Measurements from ENCODE around the gene USP22.

Gene USP22

DNA sequence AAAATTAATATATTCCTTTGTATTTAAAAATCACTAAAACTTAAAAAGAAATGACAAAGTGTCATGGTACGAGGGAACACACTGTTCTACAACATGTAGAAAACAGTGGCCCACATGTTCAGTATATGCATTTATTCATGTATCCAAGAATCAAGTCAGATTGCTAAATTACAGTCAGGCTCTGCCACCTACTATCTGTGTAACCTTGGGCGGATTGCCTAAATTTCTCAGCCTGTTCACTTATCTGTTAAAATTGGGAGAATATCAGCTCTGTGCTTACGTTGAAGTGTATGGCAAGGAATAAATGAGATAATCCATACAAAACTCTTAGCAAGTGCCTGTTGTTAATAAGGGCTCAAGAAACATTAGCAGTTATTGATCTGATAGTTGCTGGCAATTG, 3.4 kb upstream of the USP22 start:
- no peak for DNase-seq

DNA sequence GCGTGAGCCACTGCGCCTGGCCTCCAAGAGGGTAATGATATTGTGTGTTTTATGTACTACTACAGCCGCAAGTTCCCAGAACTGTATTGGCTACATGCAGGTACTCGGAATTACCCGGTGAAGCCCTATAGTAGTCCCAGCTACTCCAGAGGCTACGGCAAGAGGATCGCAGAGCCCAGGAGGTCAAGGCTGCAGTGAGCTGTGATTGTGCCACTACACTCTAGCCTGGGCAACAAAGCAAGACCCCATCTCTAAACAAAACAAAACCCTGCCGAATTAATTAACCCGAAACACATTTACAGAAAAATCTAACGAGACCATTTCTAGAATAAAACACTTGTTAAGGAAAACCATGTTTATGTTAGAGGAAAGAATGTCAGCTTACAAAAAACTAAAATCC, 2.2 kb upstream of the USP22 start:
- no peak for DNase-seq

DNA sequence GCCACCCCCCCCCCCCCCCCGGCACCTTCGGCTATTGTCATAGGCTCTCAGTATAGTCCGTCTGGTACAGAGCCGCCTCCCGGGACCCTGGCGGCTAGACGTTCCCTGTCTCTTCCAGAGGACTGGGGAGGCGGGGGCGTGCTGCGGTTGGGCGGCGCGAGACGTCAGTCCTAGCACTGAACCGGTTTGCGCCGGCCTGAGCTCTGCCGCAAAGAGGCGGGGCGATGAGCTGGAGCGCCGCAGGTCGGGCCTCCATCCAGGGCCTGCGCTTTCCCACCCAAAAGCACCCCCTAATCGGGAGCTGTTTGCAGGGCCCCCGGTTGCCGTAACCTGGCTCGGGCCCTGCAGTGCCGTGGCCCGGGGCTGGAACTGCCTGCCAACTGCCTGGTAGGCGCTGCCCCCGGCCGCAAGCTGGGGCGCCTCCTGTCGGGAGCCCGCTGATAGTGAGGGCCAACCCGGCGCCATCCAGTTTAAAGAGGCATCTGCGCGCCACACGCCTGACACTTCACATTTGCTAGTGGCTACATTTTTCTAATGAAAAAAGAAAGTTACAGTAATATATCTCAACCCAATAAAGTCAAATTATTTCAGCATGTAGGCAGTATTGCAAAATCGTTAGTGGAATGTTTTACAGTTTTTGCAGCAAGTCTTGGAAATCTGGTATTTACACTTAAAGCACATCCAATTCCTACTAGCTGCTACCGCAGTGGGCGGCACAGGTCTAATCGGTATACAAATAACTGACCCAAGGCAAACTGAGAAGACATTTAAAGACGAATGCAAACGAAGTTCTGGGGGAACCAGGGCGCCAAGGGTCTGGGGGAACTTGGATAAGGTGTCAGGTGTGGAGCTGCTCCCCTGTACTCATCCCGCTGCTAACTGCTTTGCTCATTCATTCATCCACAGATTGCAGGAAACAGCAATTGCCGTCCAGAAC, 753 bp upstream of the USP22 start:
- peak; percentile 100 for DNase-seq

DNA sequence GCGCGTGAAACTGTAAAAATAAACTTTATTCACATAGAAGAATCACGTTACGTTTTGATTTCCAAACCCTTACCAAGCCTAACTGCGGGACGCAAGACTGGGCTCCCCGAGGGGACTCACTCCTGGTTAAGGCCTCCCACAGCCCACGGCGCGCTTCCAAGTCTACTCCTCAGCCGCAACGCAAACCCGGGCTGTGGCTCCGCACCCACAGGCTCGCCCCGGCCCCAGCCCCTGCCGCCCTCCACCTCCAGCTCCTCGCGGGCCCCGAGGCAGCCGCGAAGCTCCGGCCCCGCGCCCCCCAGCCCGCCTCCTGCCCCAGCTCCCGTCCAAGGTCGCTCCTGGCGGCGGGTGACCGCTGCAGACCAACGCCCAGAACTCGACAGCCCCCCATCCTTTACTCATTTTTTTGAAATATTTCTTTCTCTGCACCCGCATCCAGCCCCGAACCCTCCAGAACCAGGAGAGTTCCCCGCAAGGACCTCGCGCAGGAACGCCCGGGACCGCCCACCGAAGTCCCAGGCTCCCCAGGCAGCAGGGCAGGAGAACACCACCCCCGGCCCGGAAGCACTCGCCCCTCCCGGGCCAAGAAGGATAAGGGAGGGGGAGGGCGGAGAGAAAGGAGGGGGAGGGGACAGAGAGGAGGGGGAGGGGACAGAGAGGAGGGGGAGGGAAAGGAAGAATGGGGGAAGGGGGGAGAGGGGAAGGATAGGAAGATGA, 912 bp downstream of the USP22 start:
- DNase-seq, result peak; percentile 94

DNA sequence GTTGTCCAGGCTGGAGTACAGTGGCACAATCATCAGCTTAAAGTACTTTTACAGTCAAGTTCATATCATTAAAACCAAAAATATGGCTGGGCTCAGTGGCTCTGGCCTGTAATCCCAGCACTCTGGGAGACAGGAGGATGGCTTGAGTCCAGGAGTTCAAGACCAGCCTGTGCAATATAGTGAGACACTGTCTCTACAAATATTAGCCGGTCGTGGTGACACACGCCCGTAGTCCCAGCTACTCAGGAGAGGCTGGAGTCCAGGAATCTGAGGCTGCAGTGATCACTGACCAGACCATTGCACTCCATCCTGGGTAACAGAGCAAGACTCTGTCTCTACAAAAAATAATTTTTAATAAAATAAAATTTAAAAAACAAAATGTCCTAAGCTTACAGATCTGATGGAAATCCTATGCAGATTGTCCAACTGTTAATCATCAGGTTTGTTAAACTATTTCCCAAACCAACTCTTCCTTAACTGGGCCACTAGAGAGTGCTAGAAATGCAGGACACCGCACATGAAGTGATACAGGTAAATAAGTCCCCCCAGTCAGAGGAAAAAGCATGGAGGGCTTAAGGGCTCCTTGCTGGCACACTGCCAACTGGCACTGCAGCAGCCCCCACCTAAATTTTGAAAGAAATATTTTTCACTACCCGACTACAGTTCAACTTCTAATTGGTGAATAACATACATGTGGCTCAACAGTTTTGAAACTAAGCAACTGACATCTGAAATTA, 2.8 kb downstream of the USP22 start:
- DNase-seq, result peak; percentile 92

DNA sequence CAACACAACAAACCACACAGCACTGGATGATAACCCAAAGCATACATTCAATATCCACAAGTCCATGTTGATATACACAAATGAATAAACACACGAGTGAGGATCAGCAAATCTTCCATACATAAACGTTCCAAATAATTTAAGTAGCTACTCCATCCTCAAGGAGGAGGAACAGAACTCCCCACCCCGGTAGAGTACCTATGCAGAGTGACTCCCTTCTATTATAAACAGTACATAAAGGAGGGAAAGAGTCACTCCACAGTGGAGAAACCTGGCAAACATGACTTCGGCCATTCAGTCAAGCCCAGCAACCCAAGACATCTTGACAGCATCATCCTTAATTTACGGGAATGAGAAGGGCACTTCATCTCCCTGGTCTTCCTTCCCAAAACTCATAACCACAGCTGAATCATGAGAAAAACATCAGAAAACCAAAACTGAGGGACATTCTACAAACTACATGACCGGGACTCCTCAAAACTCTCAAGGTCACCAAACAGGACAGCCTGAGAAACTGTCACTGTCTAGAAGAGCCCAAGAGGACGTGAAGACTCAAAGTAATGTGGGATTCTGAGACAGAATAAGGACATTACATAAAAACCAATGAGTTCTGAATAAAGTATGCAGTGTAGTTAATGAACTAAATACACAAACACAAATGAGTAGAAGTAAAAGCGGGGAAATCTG, 5.6 kb downstream of the USP22 start:
- no peak for DNase-seq

DNA sequence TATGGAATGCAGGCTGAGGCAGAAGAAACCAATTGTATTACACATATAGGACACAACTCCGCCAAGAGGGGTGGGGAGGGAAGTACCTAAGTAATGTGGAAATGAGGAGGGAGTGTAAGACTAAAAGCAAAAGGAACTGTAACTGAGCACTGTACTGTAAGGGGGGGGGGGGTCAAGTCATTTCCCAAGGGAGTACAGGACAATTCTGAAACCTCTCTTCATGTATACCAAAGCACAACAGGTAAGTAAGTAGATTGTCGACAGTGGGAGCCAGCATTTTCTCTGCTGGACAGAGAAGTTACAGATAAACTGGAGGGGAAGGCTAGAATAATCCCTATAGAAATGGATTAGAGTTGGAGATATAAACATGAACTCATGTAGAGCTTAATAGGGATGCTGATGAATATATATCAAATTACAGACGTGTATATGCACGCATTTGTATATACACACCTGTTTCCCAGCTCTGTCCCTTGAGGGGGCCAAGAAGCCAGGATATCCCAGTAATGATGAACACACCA, 6.4 kb downstream of the USP22 start:
- no peak for DNase-seq

DNA sequence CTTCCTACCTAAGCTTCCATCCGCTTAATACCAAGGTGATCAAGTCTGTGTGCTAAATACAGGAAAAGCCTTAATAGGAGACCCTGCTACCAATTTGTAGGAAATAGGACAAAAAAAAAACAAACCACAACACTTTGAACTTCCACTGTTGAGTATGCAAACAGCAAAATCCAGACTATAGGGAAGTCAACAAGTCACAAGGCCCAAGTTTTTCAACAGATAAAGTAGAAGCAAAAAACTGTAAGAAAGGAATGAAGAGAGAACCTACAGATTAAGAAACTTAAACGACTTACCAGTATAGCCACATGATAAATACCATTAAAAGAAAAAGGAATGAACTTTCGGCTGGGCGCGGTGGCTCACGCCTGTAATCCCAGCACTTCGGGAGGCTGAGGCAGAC, 7.4 kb downstream of the USP22 start:
- DNase-seq, result peak; percentile 36

DNA sequence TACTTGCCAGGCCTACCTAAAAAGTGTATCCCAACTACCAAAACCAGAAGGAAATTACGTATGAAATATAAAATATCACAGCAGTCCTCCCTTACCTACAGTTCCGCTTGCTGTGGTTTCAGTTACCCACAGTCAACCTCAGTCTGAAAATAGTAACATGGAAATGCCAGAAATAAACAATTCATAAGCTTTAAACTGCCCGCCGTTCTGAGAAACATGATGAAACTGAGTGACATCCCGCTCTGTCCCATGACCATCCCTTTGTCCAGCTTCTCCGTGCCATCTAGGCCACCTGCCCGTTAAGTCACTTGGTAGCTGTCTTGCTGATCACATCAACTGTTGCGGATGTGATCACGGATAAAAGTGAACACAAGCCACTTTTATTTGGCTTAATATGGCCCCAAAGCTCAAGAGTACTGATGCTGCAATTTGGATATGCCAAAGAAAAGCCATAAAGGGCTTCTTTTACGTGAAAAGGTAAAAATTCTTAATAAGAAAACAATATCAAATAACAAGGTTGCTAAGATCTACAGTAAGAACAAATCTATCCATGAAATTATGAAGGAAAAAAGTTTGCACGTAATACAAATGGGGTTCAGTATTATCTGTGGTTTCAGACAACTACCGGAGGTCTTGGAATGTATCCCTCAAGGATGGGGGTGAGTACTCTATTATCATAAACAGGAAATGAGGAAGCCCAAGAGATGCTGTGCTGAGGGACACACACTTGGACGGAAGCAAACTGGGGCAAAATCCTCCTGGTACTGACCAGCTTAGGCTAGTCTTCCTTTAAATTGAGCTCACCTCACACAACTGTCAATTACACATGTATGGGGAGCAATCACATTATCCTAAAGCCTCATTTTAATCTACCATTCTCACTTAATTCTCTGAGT, 8.2 kb downstream of the USP22 start:
- no peak for DNase-seq

DNA sequence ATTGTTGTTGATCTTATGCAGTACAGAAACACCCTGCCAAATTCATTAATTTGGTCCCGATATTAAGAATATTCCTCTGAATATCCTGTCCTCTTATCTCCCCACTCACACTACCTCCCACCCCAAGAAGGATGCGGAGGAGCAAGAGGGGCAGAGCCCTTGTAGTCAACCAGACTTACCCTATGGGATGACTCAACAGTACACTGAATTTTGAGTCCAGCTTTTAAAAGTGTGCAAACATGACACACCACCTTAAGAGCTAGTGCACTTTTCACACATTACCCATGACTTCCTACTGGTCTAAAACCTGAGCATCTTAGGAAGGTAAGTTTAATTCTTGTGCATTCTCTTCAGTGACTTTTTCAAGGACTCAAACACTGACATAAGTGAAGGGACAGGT, 9.5 kb downstream of the USP22 start:
- DNase-seq, result no peak

DNA sequence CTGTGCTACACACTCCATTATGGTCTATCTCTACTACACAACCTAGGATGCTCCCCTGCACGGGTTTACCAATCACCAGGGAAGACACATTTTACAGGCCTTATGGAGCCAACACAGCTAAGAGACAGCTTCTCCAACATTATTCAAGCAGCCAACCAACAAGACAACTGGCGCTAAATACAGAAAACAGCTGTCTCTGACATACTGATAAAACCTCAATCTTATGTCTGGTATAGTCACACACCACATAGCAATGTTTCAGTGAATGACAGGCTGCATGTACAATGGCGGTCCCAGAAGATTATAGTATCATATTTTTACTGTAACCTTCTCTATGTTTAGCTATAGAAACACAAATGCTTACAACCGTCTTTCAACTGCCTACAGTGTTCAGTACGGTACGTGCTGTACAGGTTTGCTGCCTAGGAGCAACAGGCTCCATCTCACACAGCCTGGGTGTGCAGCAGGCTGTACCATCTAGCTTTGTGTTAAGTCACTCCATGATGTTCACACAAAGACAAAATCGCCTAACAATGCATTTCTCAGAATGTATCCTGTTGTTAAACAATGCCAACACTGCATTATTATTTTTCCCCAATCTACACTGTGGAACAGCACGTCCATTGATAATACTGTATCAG, 10.9 kb downstream of the USP22 start:
- no peak for DNase-seq

DNA sequence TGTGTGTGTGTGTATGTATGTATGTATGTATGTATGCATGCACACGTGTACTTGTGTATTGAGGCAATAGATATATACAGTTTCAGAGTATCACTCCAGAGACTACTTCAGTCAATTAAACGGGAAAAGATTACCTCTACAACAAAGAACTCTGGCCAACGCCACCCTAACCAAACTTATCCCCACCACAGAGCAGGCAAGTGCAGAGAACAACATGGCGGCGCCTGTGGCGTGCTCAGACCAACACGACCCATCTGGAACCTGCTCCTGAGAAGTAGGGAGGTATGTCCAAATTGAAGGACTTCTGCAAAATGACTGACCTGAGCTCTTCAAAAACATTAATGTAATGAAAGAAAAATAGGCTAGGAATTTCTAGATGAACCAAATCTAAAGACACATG, 12.4 kb downstream of the USP22 start:
- DNase-seq, result no peak

DNA sequence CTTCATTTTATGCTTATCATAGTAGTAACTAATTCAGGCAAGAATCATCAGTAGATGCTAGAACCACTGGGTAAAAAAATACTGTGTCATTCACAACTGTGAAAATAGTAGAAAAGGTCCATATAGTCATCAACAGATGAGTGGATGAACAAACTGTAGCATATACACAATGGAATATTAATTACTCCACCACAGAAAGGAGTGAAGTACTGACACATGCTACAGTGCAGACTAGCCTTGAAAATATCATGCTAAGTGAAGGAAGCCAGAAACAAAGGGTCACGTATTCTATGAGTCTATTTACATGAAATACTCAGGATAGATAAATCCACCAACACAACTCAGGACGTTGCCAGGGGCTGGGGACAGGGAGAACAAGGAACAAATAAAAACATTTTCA, 13.3 kb downstream of the USP22 start:
- DNase-seq, result no peak

DNA sequence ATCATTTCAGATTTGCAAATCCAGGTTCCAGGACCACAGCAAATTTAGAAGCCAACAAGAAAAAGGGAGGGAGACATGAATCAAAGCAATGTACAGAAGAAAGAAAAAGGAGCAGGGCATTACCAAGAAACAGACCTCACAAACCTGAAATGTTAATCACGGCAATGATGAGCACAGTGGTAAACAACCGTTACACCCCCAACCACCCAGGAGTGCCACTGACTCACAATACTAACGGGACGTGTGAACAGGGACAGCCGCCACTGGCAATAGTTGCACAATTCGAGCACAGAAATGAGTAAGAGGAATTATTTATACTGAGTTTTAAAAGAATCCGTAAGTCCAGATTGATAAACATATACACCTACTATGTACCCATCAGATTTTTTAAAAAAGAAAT, 13.8 kb downstream of the USP22 start:
- no peak for DNase-seq

DNA sequence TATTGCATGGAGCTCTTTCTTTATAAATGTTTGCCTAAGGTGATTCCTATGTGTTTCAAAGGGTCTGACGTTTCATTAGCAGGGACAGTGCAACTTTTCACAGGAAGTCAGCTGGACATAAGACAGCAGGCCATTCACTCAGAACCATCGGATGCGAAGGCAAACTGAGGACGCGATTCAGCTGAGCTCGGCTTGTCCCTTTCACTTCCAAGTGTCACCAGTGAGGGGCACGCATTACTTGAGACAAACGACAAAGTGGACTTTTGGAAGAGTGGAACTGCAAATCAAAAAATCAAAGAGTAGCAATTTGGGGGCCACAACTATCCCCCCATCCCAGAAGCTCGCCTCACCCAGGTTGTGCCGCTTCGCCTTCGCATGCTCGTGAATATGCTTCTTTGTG, 14.6 kb downstream of the USP22 start:
- no peak for DNase-seq

DNA sequence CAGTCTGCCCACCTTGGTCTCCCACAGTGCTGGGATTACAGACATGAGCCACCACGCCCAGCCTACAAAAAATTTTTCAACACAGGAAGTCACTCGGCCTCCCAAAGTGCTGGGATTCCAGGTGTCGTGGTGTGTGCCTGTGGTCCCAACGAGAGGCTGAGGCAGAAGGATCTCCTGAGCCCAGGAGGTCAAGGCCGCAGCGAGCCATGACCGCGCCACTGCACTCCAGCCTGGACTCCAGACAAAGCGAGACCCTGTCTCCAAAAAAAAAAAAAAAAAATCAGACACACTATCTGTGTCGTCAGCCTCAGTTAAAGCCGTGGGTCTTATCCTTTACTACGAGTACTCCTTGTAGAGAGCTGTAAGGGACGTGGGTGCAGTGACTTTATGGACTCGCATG, 15.8 kb downstream of the USP22 start:
- no peak for DNase-seq

DNA sequence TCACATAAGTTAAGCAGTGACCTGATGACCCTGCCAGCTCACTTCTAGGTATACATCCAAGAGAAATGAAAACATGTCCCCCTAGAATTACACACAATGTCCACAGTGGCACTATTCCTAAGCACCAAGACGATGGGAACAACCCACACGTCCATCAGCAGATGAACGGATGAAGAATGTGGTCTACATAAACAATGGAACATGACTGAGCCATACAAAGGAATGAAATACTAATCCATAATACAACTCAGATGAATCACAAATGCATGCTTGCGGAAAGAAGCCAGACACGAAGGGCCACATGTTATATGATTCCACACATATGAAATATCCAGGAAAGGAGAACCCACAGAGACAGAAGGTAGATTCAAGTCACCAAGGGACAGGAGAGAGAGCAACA, 17.4 kb downstream of the USP22 start:
- no peak for DNase-seq

DNA sequence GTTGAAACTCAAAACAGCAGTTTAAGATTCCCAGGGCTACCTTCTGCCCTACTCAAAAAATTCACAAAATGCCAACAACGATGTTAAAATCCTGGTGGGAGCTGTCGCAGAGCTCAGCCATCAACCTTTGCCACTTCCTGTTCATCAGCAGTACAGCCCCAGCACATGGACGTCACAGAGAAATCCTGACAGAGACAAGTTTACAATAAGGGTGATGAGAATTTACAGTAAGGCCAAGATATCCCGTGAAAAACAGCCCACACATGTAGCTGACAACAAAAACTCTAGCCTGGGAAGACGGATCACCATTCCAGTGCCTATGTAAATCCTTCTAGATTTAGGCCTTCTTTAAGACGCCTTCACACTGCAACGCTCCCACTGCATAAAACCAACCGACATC, 18.8 kb downstream of the USP22 start:
- no peak for DNase-seq

DNA sequence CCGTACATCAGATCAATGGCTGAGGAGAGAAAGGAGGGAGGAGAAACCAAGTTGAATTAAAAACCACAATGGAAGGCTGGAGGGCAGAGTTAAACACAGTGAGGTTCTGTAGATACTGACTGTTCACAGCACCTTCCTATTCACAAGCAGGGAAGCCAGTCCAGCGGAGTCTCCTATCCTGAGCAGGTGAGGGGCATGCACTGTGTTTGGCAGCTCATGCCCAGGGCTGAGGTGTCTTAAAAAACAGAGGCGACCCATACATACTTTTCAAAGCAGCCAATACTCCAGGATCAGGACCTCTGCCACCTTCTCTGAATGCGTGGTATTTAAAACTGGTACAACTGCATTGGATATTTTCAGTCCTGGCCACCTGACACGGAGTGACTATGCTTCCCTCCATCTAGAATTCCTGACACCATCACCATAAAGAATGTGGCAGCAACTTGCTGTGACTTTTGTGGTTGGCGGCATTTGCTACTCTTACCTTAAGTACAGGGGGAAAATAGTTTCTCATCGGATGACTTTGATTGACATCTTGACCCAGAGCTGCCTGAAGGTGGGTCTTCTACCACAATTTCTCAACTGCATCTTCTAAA, 21.5 kb downstream of the USP22 start:
- DNase-seq, result no peak

DNA sequence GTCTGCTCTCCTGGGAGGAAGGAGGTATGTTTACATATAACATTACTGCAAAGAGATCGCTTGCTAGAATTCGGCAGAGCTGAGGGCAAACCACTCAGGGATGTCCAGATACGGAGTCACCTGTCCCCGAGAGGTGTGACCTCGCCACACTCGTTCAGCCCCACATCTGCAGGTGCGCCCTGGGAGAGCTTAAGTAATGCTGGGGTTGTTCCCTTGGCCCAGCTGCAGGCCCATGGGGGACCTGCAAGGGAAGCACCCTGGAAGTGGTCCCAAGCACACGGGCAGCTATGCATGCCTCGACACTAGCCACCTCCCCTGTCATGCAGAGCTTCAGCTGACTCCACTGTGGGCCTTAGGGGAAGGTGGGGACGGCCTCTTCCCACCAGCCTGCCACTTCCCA, 22.2 kb downstream of the USP22 start:
- no peak for DNase-seq
